GM19395 (cell line): ENCODE measurements around the gene BORCS5.
"Not testable (repeated sequence)": the region's sequence is repeated elsewhere in the genome, so short reads cannot be mapped to it uniquely, and the experiment has no call there.

Source experiments
- ATAC-seq: cut with Tn5 transposase; IDR thresholded peaks from one replicate; pipeline ENCODE4 v1.9.1; 2021; ENCODE audit warnings: mild to moderate bottlenecking, moderate library complexity; ENCODE audit not compliant: unreplicated experiment

Gene BORCS5

GRCh38 chr12:12384571-12385340 is 27.9 kb downstream of the BORCS5 start:
- no peak for ATAC-seq

DNA sequence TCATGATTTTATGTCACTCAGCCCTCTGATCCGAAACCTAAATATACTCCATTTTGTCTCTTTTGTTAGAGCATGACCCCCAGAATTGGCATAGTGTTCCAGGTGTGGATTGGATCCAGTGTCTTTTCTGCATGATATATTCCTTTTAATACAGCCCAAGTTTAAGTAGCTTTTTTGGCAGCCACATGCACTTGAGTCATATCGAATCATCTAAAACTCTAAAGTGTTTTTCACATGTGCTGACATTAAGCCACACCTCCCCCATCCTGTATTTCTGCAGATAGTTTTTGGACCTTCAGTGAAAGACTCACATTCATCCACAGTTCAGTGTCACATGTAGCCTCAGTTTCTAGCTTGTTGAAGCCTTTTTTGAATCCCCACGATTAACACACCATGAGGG is 30.6 kb downstream of the BORCS5 start:
- no peak for ATAC-seq

DNA sequence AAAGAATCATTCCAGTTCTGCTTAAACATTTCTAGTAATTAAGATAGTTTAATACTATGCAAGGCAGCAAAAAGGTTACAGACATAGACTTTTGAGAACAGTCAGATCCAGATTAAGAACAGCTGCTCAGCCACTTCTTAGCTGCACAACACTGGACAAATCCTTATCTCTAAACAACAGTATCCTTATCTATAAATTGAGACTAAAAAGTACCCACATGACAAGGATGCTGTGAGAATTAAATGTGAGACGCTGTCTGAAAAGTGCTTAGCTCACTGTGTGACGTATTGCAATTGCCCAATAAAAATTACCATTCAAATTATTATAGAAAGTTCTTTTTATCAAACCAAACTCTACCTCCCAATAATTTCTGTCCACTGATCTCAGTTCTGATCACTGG is 35.5 kb downstream of the BORCS5 start:
- ATAC-seq, result no peak

DNA sequence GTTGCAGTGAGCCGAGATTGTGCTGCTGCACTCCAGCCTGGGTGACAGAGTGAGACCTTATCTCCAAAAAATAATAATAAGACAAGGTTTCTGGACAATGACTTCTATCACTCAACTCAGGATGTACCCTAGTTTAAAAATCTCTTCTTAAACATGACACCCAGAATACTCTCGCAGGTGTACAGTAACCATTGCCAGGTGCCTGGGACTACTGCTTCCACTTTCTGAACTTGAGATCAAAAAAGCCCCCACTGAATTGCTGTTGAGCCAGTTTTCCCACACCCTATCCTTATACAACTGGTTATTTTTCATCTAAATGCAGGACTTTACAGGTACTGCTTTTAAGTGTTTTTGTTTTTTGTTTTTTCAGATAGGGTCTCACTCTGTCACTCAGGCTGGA is 36.3 kb downstream of the BORCS5 start:
- ATAC-seq, result no peak

DNA sequence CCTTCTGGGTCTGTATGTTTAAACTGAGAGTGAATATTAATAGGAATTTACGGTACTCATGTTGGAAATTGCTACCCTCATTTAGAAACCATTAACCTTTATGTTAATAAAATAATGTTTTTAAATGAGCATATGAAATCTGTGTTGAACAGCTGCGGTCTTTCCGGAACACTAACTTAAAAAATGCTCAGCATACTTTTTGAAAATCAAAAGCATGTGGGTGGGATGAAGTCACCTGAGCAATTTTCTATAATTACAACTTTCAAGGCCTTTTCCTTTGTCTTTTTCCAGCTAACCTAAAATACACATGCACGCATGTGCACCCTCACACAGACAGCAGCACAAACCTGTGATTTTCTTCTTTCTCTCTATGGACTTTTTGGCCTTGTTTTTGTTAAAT is 39.8 kb downstream of the BORCS5 start:
- no peak for ATAC-seq

DNA sequence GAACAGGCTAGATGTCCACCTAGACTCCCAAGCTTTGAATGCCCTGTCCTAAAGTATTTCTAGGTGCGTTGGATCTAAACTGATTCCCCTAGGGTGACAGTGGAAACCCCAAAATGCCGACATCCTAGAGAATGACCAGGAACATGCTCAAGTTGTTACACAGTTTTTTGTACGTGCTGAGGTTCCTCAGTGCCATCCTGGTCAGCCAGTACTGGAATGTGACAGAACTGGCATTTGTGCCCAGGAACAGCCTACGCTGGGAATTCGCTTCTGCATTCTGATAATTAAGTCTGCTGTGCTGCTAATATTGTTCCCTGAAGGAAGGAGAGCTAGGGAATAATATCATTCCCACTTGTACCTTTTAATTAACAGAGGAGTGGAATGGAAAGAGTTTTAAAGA is 40.3 kb downstream of the BORCS5 start:
- ATAC-seq, result no peak

DNA sequence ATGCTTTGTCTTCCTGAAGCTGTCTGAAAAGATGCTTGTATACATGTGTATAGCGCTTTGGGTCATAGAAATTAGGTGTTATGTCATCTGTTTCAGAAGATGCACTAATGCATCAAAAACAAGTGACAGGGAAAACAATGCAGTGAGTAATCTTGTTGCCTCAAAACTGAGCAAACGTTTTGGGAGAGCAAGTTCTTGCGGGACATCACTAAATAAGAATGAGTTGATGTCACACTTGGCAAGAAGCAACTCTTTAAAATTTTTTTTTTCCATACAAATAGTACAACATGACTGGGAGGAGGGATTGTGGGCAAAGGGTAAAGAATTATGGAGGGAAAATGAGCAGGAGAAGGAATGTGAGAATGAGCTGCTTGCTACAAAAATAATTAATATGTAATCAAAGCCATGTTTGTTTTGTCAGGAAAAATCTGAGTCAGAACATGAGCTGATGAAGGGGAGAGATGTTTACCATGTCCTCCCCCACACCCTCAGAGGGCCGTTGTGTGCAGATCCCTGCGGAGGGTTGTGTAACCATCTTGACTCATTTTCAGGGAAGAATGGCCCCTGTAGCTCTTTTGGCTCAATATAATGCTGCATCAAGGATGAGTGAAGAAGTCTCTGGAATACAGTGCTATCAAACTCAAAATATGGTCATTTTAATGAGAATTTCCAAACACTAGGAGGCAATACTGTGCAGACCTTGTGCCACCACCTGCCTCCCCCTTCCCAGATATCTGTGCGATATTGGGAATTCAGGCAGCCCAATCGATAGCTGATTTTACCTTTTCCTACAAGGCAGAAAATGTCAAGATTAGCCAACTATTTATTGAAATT is 41.4 kb downstream of the BORCS5 start:
- ATAC-seq, result no peak

- ATAC-seq, result no peak
These were observed 42.3 kb downstream of the BORCS5 start for GRCh38 chr12:12399161-12399560.

GRCh38 chr12:12399776-12400305 is 43.0 kb downstream of the BORCS5 start:
- no peak for ATAC-seq

GRCh38 chr12:12400793-12401192 is 43.9 kb downstream of the BORCS5 start:
- no peak for ATAC-seq

GRCh38 chr12:12403264-12404248 is 46.7 kb downstream of the BORCS5 start:
- no peak for ATAC-seq

GRCh38 chr12:12404297-12404696 is 47.4 kb downstream of the BORCS5 start:
- no peak for ATAC-seq

GRCh38 chr12:12405882-12406281 is 49.0 kb downstream of the BORCS5 start:
- no peak for ATAC-seq

- ATAC-seq, result no peak
These were observed 49.9 kb downstream of the BORCS5 start for GRCh38 chr12:12406762-12407161.

GRCh38 chr12:12408265-12408690 is 51.4 kb downstream of the BORCS5 start:
- ATAC-seq, result no peak

GRCh38 chr12:12409337-12409736 is 52.5 kb downstream of the BORCS5 start:
- not testable (repeated sequence) for ATAC-seq

DNA sequence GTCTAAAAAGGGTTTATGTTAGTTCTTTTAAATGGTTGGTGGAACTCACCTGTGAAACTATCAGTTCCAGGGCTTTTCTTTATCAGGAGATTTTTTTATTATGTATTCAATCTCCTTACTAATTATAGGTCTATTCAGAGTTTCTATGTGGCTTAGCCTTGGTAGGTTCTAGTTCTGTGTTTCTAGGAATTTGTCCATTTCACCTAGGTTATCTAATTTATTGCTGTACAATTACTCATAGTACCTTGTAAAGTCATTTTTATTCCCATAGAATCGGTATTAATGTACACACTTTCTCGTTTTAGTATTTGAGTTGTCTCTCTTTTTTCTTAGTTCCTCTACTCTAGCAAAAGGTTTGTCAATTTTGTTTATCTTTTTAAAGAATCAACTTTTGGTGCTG is 59.0 kb downstream of the BORCS5 start:
- ATAC-seq, result no peak

DNA sequence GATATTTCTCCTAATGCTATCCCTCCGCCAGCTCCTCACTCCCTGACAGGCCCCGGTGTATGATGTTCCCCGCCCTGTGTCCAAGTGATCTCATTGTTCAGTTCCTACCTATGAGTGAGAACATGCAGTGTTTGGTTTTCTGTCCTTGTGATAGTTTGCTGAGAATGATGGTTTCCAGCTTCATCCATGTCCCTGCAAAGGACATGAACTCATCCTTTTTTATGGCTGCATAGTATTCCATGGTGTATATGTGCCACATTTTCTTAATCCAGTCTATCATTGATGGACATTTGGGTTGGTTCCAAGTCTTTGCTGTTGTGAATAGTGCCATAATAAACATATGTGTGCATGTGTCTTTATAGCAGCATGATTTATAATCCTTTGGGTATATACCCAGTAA is 62.3 kb downstream of the BORCS5 start:
- not testable (repeated sequence) for ATAC-seq

GRCh38 chr12:12423367-12423766 is 66.5 kb downstream of the BORCS5 start:
- ATAC-seq, result no peak

- no peak for ATAC-seq
These were observed 68.1 kb downstream of the BORCS5 start for GRCh38 chr12:12425001-12425400.

DNA sequence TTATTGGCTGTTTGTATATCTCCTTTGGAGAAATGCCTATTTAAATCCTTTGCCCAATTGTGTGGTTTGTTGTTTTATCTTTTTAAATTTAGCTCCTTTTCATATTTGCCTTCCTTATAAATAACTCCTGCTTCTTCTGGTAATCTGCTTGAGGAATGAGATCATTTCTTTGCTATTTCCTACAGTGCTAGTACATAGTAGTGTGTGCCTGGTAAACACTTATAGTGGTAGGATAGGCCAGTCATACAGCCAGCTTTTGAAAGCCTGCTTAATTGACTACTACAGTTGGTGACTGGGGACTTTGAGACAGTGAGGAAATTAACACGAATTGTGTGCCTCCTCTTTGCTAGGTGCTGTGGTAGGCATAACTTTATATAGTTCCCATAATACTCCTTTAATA is 68.7 kb downstream of the BORCS5 start:
- no peak for ATAC-seq
